AG04449 (cell line): ENCODE data around the gene PPM1M.

Source experiments
- CTCF ChIA-PET: fragments of 350-600 bp; formaldehyde crosslinking; extraction: SDS; loops from one replicate; lab custom pipeline; 2021; ENCODE audit warnings: antibody characterized with exemption; lab: Yijun Ruan, JAX
- POLR2A ChIA-PET: fragments of 400-600, 350-600 bp; formaldehyde crosslinking; extraction: SDS; loops from one replicate; lab custom pipeline; 2020; ENCODE audit warnings: antibody characterized with exemption, inconsistent platforms; lab: Yijun Ruan, JAX
- DNase-seq: peaks from one replicate; pipeline ENCODE4 v3.0.0-alpha.2; 2010; ENCODE audit warnings: low read depth, low spot score
- H3K4me3 ChIP-seq: 2 replicates; pipeline ENCODE4 v1.5.1; 2011; ENCODE audit warnings: low read depth, mild to moderate bottlenecking, control low read depth, low read length
- CTCF ChIP-seq: IDR thresholded peaks from one replicate; pipeline ENCODE4 v1.5.1; 2011; ENCODE audit warnings: mild to moderate bottlenecking, moderate library complexity, low read length, control low read depth, inconsistent platforms; ENCODE audit not compliant: insufficient read depth; ENCODE audit errors: missing control alignments

Gene PPM1M

GRCh38 chr3:52286777-52287110, 41.2 kb downstream of the PPM1M start:
- TF ChIP-seq CTCF, result no peak
- CTCF ChIA-PET, result interaction anchor here (2.0 to 27.0 kb wide), 3 partner anchors 8 to 66 kb away, joined by 5 to 498 read pairs (median 23); partner anchors contain the start of gene WDR82
- peak overlapping the region; percentile 99 for H3K4me3 ChIP-seq
- DNase-seq, result no peak
- POLR2A ChIA-PET, result interaction anchor here (1.7 kb wide), 1 partner anchor 8 kb away, joined by 14 read pairs; the partner anchor contains the start of gene WDR82

DNA sequence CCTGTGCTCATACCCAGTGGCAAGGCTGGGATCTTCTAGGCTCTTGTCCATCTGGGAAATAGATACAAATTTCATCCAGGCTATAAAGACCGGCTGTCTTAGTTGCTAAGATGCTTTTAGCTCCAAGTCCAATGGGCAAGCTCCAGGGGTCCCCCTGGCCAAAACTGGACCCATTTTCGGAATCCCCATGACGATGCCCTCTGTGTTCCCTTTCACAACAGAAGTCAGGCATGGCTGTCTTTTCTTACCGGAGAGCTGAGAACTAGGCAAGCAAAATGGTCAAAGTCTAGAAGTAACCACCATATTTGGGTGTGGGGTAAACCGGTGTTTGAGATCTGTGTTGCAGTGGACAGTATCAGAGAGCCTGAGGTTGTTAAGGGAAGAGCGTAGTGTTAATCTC, 43.1 kb downstream of the PPM1M start:
- CTCF ChIA-PET, result interaction anchor here (1.1 to 27.0 kb wide), 10 partner anchors 10 to 159 kb away, joined by 3 to 498 read pairs (median 6); partner anchors contain the start of gene WDR82

GRCh38 chr3:52289338-52289746, 43.8 kb downstream of the PPM1M start:
- no peak for TF ChIP-seq CTCF
- no peak for DNase-seq
- no peak overlapping the region for H3K4me3 ChIP-seq
- CTCF ChIA-PET, result interaction anchor here (1.1 to 27.0 kb wide), 9 partner anchors 10 to 159 kb away, joined by 4 to 498 read pairs (median 6); partner anchors contain the start of gene WDR82
- POLR2A ChIA-PET, result interaction anchor here (2.4 kb wide), 1 partner anchor 10 kb away, joined by 8 read pairs; no protein-coding TSS in a partner anchor

More for the DNA sequence above, 43.1 kb downstream of the PPM1M start:
- POLR2A ChIA-PET, result interaction anchor here (2.4 kb wide), 1 partner anchor 11 kb away, joined by 8 read pairs; no protein-coding TSS in a partner anchor
- H3K4me3 ChIP-seq, result peak overlapping the region; percentile 99
- no peak for TF ChIP-seq CTCF
- DNase-seq, result no peak

GRCh38 chr3:52289747-52290595, 44.4 kb downstream of the PPM1M start:
- ChIA-PET CTCF (interaction anchor here (0.9 to 27.0 kb wide), 10 partner anchors 10 to 158 kb away, joined by 3 to 498 read pairs (median 6); partner anchors contain the start of gene WDR82), POLR2A (no interaction called here)
- no peak for TF ChIP-seq CTCF
- DNase-seq, result no peak
- H3K4me3 ChIP-seq, result no peak overlapping the region

DNA sequence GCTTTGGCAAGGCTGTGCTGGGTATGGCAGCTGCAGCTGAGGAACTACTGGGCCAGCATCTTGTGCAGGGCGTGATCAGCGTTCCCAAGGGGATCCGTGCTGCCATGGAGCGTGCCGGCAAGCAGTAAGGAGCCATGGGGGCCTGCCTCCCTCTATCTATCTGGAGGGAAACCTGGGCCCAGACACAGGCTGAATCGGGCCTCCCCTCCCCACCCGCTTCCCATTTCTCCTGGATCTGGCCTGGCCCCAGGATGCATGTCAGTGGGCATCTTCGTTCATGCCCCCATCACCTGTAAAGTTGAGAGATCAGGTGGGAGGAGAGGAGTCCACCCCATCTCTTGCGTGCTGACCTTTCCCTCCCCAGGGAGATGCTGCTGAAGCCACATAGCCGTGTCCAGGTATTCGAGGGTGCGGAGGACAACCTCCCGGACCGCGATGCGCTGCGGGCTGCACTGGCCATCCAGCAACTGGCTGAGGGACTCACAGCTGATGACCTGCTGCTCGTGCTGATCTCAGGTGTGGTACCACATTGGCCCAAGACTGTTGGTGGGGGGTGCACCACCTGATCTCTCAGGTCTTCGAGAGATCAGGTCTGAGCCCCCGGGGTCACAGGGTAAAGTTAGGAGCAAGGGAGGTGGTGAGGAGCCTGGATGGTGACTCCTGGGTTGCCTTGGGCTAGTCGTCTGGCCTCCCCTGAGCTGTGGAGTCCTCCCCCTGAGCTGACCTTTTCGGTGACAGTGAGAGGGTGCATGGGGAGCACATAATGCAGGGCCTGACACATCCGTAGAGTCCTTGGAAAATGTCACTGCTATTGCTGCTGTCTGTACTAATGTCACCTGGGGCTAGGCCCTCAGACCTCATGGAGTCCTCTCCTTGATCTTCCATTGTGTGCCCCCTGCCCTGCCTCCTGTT, 45.3 kb downstream of the PPM1M start:
- ChIA-PET CTCF (interaction anchor here (0.9 to 27.0 kb wide), 13 partner anchors 9 to 158 kb away, joined by 3 to 498 read pairs (median 5); partner anchors contain the start of gene WDR82), POLR2A (no interaction called here)
- no peak for TF ChIP-seq CTCF
- H3K4me3 ChIP-seq, result no peak overlapping the region
- no peak for DNase-seq
